ENCODE measurements around the gene GRAMD1B. TPM values are rescaled to one million over a fixed set of nuclear protein-coding genes. Genes with fewer than 3 reads are reported as not detected.

The GRAMD1B gene
- total RNA-seq, 2 experiments from 2014 or later = 16.1 to 21.8 TPM

GRCh38 chr11:123549926-123550917, 120.2 kb downstream of the GRAMD1B start:
- H3K36me3 ChIP-seq (ENCODE audit: insufficient read depth, low read length) = no peaks in the 10 kb centered on the region
- TF ChIP-seq CTCF (IDR thresholded peaks at IDR 0.05) = no peak
- H3K4me3 Mint-ChIP-seq = no peak overlapping the region
- ChIA-PET CTCF (no interaction called here), POLR2A (no interaction called here)
- no peak overlapping the region for H3K27ac ChIP-seq (ENCODE audit: low read depth in 1 of 2, low read length in 2 of 2)
- no peak overlapping the region for H3K4me3 ChIP-seq (ENCODE audit: low read length)
- ATAC-seq (ENCODE audit: poor library complexity) (no peak), DNase-seq (peak in 1 of 14 experiments; percentile 27)
- no peaks in the 10 kb centered on the region for H3K9me3 ChIP-seq (ENCODE audit: control insufficient read depth in 1 of 2, insufficient read depth in 1 of 2, low read length in 2 of 2)
- intact Hi-C loops (cut with DNase I, micrococcal nuclease) = no loop called here
- H3K4me1 ChIP-seq (ENCODE audit: insufficient read depth, low read length) = no peaks in the 10 kb centered on the region
- H3K36me3 Mint-ChIP-seq (ENCODE audit: low read depth) = no peaks in the 10 kb centered on the region
- H3K27ac Mint-ChIP-seq = no peak overlapping the region
- H3K27me3 Mint-ChIP-seq = no peaks in the 10 kb centered on the region
- no peaks in the 10 kb centered on the region for H3K9me3 Mint-ChIP-seq
- no peaks in the 10 kb centered on the region for H3K4me1 Mint-ChIP-seq (ENCODE audit: low read depth)
- no peaks in the 10 kb centered on the region for H3K27me3 ChIP-seq (ENCODE audit: control insufficient read depth in 1 of 2, insufficient read depth in 2 of 2, low read length in 2 of 2)

GRCh38 chr11:123551079-123551478, 121.0 kb downstream of the GRAMD1B start:
- no peaks in the 10 kb centered on the region for H3K36me3 Mint-ChIP-seq (ENCODE audit: low read depth)
- Histone ChIP-seq H3K4me1 (ENCODE audit: insufficient read depth, low read length) (no peaks in the 10 kb centered on the region), H3K4me3 (ENCODE audit: low read length) (no peak overlapping the region), H3K36me3 (ENCODE audit: insufficient read depth, low read length) (no peaks in the 10 kb centered on the region), H3K27me3 (ENCODE audit: control insufficient read depth in 1 of 2, insufficient read depth in 2 of 2, low read length in 2 of 2) (no peaks in the 10 kb centered on the region), H3K27ac (ENCODE audit: low read depth in 1 of 2, low read length in 2 of 2) (no peak overlapping the region), H3K9me3 (ENCODE audit: control insufficient read depth in 1 of 2, insufficient read depth in 1 of 2, low read length in 2 of 2) (no peaks in the 10 kb centered on the region)
- DNase-seq = no peak
- intact Hi-C loops (cut with DNase I, micrococcal nuclease) = no loop called here
- no peaks in the 10 kb centered on the region for H3K9me3 Mint-ChIP-seq
- ChIA-PET POLR2A (no interaction called here), CTCF (no interaction called here)
- no peaks in the 10 kb centered on the region for H3K27me3 Mint-ChIP-seq
- TF ChIP-seq CTCF (IDR thresholded peaks at IDR 0.05) = no peak
- H3K27ac Mint-ChIP-seq = no peak overlapping the region
- no peak for ATAC-seq (ENCODE audit: poor library complexity)
- H3K4me3 Mint-ChIP-seq = no peak overlapping the region
- H3K4me1 Mint-ChIP-seq (ENCODE audit: low read depth) = no peaks in the 10 kb centered on the region

DNA sequence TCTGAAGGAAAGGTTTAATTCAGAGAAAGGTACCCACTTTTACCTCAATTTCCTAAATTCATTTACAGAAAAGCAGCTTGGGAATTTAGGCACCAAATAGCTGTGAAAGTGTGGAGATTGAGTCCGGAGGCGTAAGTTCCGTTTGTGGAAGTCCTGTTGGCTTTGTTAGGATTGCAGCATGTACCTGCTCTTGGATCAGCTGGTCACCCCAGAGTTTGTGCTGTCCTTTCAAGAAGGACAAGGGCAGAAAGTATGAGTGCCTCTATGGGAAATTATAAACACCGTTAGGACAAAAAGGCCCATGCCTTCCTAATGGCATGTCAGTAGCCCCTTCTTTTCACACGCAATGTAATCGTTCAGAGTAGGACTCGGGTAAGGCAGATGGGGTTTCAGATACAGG, 126.6 kb downstream of the GRAMD1B start:
- CTCF ChIA-PET = interaction anchor here (0.6 kb wide), 1 partner anchor 26 kb away, joined by 3 read pairs; no protein-coding TSS in a partner anchor
- no peaks in the 10 kb centered on the region for H3K27me3 ChIP-seq (ENCODE audit: control insufficient read depth in 1 of 2, insufficient read depth in 2 of 2, low read length in 2 of 2)
- no peak overlapping the region for H3K27ac ChIP-seq (ENCODE audit: low read depth in 1 of 2, low read length in 2 of 2)
- Mint-ChIP-seq H3K36me3 (ENCODE audit: low read depth) (no peaks in the 10 kb centered on the region), H3K27ac (no peak overlapping the region), H3K27me3 (no peaks in the 10 kb centered on the region), H3K4me1 (ENCODE audit: low read depth) (peaks cover 13% of the 10 kb centered on the region), H3K4me3 (no peak overlapping the region), H3K9me3 (no peaks in the 10 kb centered on the region)
- POLR2A ChIA-PET = no interaction called here
- DNase-seq (no peak), ATAC-seq (ENCODE audit: poor library complexity) (no peak)
- H3K36me3 ChIP-seq (ENCODE audit: insufficient read depth, low read length) = no peaks in the 10 kb centered on the region
- H3K4me3 ChIP-seq (ENCODE audit: low read length) = no peak overlapping the region
- intact Hi-C loops (cut with DNase I, micrococcal nuclease) = no loop called here
- H3K4me1 ChIP-seq (ENCODE audit: insufficient read depth, low read length) = peaks cover 7% of the 10 kb centered on the region
- TF ChIP-seq CTCF (IDR thresholded peaks at IDR 0.05) = no peak
- H3K9me3 ChIP-seq (ENCODE audit: control insufficient read depth in 1 of 2, insufficient read depth in 1 of 2, low read length in 2 of 2) = no peaks in the 10 kb centered on the region

Measured in CD4-positive, alpha-beta T cell (primary cell).